Measurements from ENCODE around the gene GFOD1.

DNA sequence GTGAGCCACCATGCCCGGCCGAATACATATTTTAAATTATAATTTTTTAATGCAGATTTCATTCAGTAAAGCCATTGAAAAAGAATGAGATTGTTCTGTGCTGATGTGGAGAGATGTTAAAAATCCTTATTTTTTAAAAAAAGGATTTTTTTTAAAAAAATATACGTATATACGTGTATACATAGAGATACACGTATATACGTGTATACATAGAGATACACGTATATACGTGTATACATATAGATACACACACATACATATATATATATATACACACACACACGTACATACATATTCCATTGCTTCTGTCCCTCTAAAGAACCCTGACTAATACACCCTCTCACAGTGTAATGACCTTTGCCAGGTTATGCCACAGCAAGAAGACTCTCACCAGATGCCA, 135.2 kb downstream of the GFOD1 start:
- TF ChIP-seq POLR2A (IDR thresholded peaks at IDR 0.05; ENCODE audit: low read depth, low read length) (no peak), CEBPB (IDR thresholded peaks at IDR 0.05; ENCODE audit: low read depth, low read length) (no peak)
- TF ChIP-seq, protein P1, sequence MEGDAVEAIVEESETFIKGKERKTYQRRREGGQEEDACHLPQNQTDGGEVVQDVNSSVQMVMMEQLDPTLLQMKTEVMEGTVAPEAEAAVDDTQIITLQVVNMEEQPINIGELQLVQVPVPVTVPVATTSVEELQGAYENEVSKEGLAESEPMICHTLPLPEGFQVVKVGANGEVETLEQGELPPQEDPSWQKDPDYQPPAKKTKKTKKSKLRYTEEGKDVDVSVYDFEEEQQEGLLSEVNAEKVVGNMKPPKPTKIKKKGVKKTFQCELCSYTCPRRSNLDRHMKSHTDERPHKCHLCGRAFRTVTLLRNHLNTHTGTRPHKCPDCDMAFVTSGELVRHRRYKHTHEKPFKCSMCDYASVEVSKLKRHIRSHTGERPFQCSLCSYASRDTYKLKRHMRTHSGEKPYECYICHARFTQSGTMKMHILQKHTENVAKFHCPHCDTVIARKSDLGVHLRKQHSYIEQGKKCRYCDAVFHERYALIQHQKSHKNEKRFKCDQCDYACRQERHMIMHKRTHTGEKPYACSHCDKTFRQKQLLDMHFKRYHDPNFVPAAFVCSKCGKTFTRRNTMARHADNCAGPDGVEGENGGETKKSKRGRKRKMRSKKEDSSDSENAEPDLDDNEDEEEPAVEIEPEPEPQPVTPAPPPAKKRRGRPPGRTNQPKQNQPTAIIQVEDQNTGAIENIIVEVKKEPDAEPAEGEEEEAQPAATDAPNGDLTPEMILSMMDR (conservative IDR thresholded peaks at IDR 0.05; ENCODE audit: low read depth, low read length), result no peak
- TF ChIP-seq, protein P2, sequence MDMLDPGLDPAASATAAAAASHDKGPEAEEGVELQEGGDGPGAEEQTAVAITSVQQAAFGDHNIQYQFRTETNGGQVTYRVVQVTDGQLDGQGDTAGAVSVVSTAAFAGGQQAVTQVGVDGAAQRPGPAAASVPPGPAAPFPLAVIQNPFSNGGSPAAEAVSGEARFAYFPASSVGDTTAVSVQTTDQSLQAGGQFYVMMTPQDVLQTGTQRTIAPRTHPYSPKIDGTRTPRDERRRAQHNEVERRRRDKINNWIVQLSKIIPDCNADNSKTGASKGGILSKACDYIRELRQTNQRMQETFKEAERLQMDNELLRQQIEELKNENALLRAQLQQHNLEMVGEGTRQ (IDR thresholded peaks at IDR 0.05; ENCODE audit: low read depth, low read length), result no peak
